Stimulated activated CD4-positive, alpha-beta T cell treated with anti-CD3 and anti-CD28 coated beads, Interleukin-4, amount 100 ng/mL, for 1 hour (primary cell): ENCODE results near the gene BRSK2.

Source experiments
- DNase-seq: peaks from one replicate; pipeline ENCODE4 v3.0.0-alpha.2; 2020

BRSK2 gene

GRCh38 chr11:1438261-1438966, 48.7 kb downstream of the BRSK2 start:
- no peak for DNase-seq

GRCh38 chr11:1438967-1439330, 49.2 kb downstream of the BRSK2 start:
- no peak for DNase-seq

GRCh38 chr11:1439341-1439740, 49.6 kb downstream of the BRSK2 start:
- no peak for DNase-seq

GRCh38 chr11:1440066-1440465, 50.3 kb downstream of the BRSK2 start:
- DNase-seq = no peak

GRCh38 chr11:1440496-1440895, 50.8 kb downstream of the BRSK2 start:
- DNase-seq = no peak

- no peak for DNase-seq
These were observed 52.4 kb downstream of the BRSK2 start for GRCh38 chr11:1442163-1442562.

GRCh38 chr11:1442807-1443366, 53.2 kb downstream of the BRSK2 start:
- DNase-seq = no peak

- no peak for DNase-seq
These were observed 54.0 kb downstream of the BRSK2 start for GRCh38 chr11:1443737-1444136.

GRCh38 chr11:1444321-1444720, 54.6 kb downstream of the BRSK2 start:
- no peak for DNase-seq

- DNase-seq = no peak
These were observed 55.2 kb downstream of the BRSK2 start for GRCh38 chr11:1444823-1445422.

GRCh38 chr11:1445741-1446445, 56.2 kb downstream of the BRSK2 start:
- DNase-seq = no peak

- DNase-seq = no peak
These were observed 56.9 kb downstream of the BRSK2 start for GRCh38 chr11:1446623-1447022.

- DNase-seq = no peak
These were observed 58.4 kb downstream of the BRSK2 start for GRCh38 chr11:1447845-1448825.

GRCh38 chr11:1448882-1449281, 59.1 kb downstream of the BRSK2 start:
- DNase-seq = no peak

GRCh38 chr11:1449490-1450243, 59.9 kb downstream of the BRSK2 start:
- no peak for DNase-seq

GRCh38 chr11:1450344-1450875, 60.7 kb downstream of the BRSK2 start:
- DNase-seq = no peak

- no peak for DNase-seq
These were observed 61.4 kb downstream of the BRSK2 start for GRCh38 chr11:1450949-1451710.

- no peak for DNase-seq
These were observed 62.2 kb downstream of the BRSK2 start for GRCh38 chr11:1451781-1452470.

- no peak for DNase-seq
These were observed 63.0 kb downstream of the BRSK2 start for GRCh38 chr11:1452744-1453143.

GRCh38 chr11:1453611-1454034, 63.9 kb downstream of the BRSK2 start:
- peak; percentile 22 for DNase-seq
